H1 (cell line): ENCODE measurements around the gene OSBPL2. TPM values are rescaled to one million over a fixed set of nuclear protein-coding genes. Genes with fewer than 3 reads are reported as not detected.

Experiments used
- CTCF ChIA-PET: fragments of 300-600 bp; sonication (Branson Sonifier 250); formaldehyde crosslinking; loops from one replicate; lab custom pipeline; 2021; ENCODE audit not compliant: partially characterized antibody; lab: Charles Lee
- POLR2A ChIA-PET: fragments of 300-600 bp; sonication (Branson Sonifier 250); formaldehyde crosslinking; loops from one replicate; lab custom pipeline; 2021; ENCODE audit warnings: inconsistent platforms; ENCODE audit not compliant: partially characterized antibody; lab: Charles Lee
- DNase-seq, 2 experiments: peaks; one replicate each; pipeline versions ENCODE4 v3.0.0 to v3.0.0-alpha.2; 2010 to 2022; ENCODE audit warnings: low spot score in 2 of 2, low read depth in 1 of 2, mixed read lengths in 1 of 2
- FAIRE-seq: peaks from 2 replicates; lab custom pipeline; 2011; peaks lifted over from hg19 to GRCh38; lab: Jason Lieb, UNC
- H2AFZ ChIP-seq: 2 replicates; pipeline ENCODE4 v1.8.1; 2012; ENCODE audit warnings: low read length, inconsistent platforms
- H2AK5ac ChIP-seq: 2 replicates; pipeline ENCODE4 v1.6.1; 2013; ENCODE audit warnings: low read depth, low read length
- H2BK120ac ChIP-seq: replicated peaks from 2 replicates; pipeline ENCODE3; 2013; ENCODE audit warnings: low read depth, low read length, inconsistent platforms
- H2BK12ac ChIP-seq: 2 replicates; pipeline ENCODE4 v1.6.1; 2013; ENCODE audit warnings: low read depth, low read length
- H2BK15ac ChIP-seq: 2 replicates; pipeline ENCODE4 v1.6.1; 2013; ENCODE audit warnings: low read length
- H2BK20ac ChIP-seq: 2 replicates; pipeline ENCODE4 v1.6.1; 2013; ENCODE audit warnings: low read length
- H2BK5ac ChIP-seq: 2 replicates; pipeline ENCODE4 v1.6.1; 2013; ENCODE audit warnings: low read depth, low read length
- H3K14ac ChIP-seq: 2 replicates; pipeline ENCODE4 v1.6.1; 2013; ENCODE audit warnings: inconsistent platforms; ENCODE audit not compliant: insufficient read length
- H3K18ac ChIP-seq: 2 replicates; pipeline ENCODE4 v1.6.1; 2013; ENCODE audit warnings: low read length; ENCODE audit errors: extremely low read depth
- H3K23ac ChIP-seq: 2 replicates; pipeline ENCODE4 v1.6.1; 2013; ENCODE audit warnings: inconsistent platforms; ENCODE audit not compliant: insufficient read length
- H3K23me2 ChIP-seq: 2 replicates; pipeline ENCODE4 v1.6.1; 2013; ENCODE audit warnings: low read depth, low read length
- H3K27ac ChIP-seq: 2 replicates; pipeline ENCODE4 v1.6.1; 2011; ENCODE audit warnings: low read depth, low read length, inconsistent platforms
- H3K27me3 ChIP-seq, 4 experiments: replicated peaks in 1 of 4; 1 replicate in 1 of 4; 2 replicates in 3 of 4; pipeline versions ENCODE4 v1.6.1 to v1.8.1; 2011 to 2013; ENCODE audit warnings: low read length in 3 of 4, mild to moderate bottlenecking in 3 of 4, inconsistent platforms in 2 of 4, mixed read lengths in 2 of 4, moderate library complexity in 1 of 4; ENCODE audit not compliant: control insufficient read depth in 3 of 4, insufficient read depth in 3 of 4; ENCODE audit errors: extremely low read depth in 1 of 4
- H3K36me3 ChIP-seq, 4 experiments: 2 replicates each; pipeline versions ENCODE4 v1.6.1 to v1.8.1; 2011 to 2013; ENCODE audit warnings: mild to moderate bottlenecking in 4 of 4, low read length in 3 of 4, moderate library complexity in 2 of 4, control low read depth in 1 of 4, inconsistent platforms in 1 of 4; ENCODE audit not compliant: insufficient read depth in 4 of 4, control insufficient read depth in 2 of 4
- H3K4ac ChIP-seq: replicated peaks from 2 replicates; pipeline ENCODE3; 2013; ENCODE audit warnings: low read length, low read depth, mixed read lengths, inconsistent platforms; ENCODE audit not compliant: insufficient read length
- H3K4me1 ChIP-seq, 4 experiments: replicated peaks in 1 of 4; 1 replicate in 1 of 4; 2 replicates in 3 of 4; pipeline versions ENCODE4 v1.6.1 to v1.8.1; 2011 to 2013; ENCODE audit warnings: low read length in 3 of 4, inconsistent platforms in 2 of 4, mixed read lengths in 1 of 4; ENCODE audit not compliant: insufficient read depth in 4 of 4, control insufficient read depth in 3 of 4
- H3K4me2 ChIP-seq, 2 experiments: 2 replicates each; pipeline versions ENCODE4 v1.6.1 to v1.8.1; 2011 to 2013; ENCODE audit warnings: low read depth in 2 of 2, low read length in 2 of 2, control low read depth in 1 of 2, inconsistent platforms in 1 of 2, mild to moderate bottlenecking in 1 of 2; ENCODE audit not compliant: insufficient read depth in 1 of 2
- H3K4me3 ChIP-seq, 4 experiments: fragments of 200-600, 300-600 bp in 1 of 4; sonication (generic), shearing (Covaris generic), sonication (Bioruptor Twin) in 1 of 4; 2 replicates each; pipeline versions ENCODE4 v1.5.1 to v1.8.1; 2011 to 2016; ENCODE audit warnings: low read length in 4 of 4, low read depth in 3 of 4, control low read depth in 2 of 4, inconsistent platforms in 2 of 4, mild to moderate bottlenecking in 2 of 4, mixed read lengths in 1 of 4, moderate library complexity in 1 of 4; ENCODE audit not compliant: insufficient read depth in 2 of 4; ENCODE audit errors: extremely low read depth in 1 of 4
- H3K56ac ChIP-seq: replicated peaks from 2 replicates; pipeline ENCODE3; 2013; ENCODE audit warnings: low read depth, mild to moderate bottlenecking, mixed read lengths, low read length, inconsistent platforms; ENCODE audit not compliant: insufficient read length
- H3K79me1 ChIP-seq: 2 replicates; pipeline ENCODE4 v1.6.1; 2013; ENCODE audit warnings: low read depth, low read length, control low read depth
- H3K79me2 ChIP-seq, 2 experiments: 2 replicates each; pipeline versions ENCODE4 v1.6.1 to v1.8.1; 2012 to 2013; ENCODE audit warnings: low read length in 2 of 2, mild to moderate bottlenecking in 2 of 2, inconsistent platforms in 1 of 2; ENCODE audit not compliant: insufficient read depth in 2 of 2, control insufficient read depth in 1 of 2
- H3K9ac ChIP-seq, 4 experiments: replicated peaks in 1 of 4; 1 replicate in 1 of 4; 2 replicates in 3 of 4; pipeline versions ENCODE4 v1.6.1 to v1.8.1; 2011 to 2013; ENCODE audit warnings: low read depth in 3 of 4, low read length in 3 of 4, control low read depth in 2 of 4, mild to moderate bottlenecking in 2 of 4, moderate library complexity in 2 of 4, inconsistent platforms in 1 of 4; ENCODE audit errors: extremely low read depth in 1 of 4
- H3K9me3 ChIP-seq, 2 experiments: 2 replicates each; pipeline versions ENCODE4 v1.6.1 to v1.8.1; 2012 to 2013; ENCODE audit warnings: mild to moderate bottlenecking in 2 of 2, moderate library complexity in 2 of 2, control low read depth in 1 of 2, inconsistent platforms in 1 of 2, low read depth in 1 of 2, low read length in 1 of 2, mixed read lengths in 1 of 2; ENCODE audit not compliant: insufficient read depth in 2 of 2
- H4K20me1 ChIP-seq, 2 experiments: replicated peaks in 1 of 2; 2 replicates each; pipeline versions ENCODE3 to v1.8.1; 2011 to 2013; ENCODE audit warnings: inconsistent platforms in 2 of 2, low read length in 2 of 2, mild to moderate bottlenecking in 1 of 2; ENCODE audit not compliant: insufficient read depth in 2 of 2, control insufficient read depth in 1 of 2
- H4K5ac ChIP-seq: 2 replicates; pipeline ENCODE4 v1.6.1; 2013; ENCODE audit warnings: low read length, low read depth, mixed read lengths, inconsistent platforms; ENCODE audit not compliant: insufficient read length
- H4K8ac ChIP-seq: 2 replicates; pipeline ENCODE4 v1.8.0; 2013; ENCODE audit warnings: mild to moderate bottlenecking, moderate library complexity, low read length, inconsistent platforms; ENCODE audit not compliant: insufficient read depth; ENCODE audit errors: extremely low read depth
- H4K91ac ChIP-seq: replicated peaks from 2 replicates; pipeline ENCODE3; 2013; ENCODE audit warnings: low read length, mixed read lengths, inconsistent platforms; ENCODE audit not compliant: insufficient read length
- CBX8 ChIP-seq: fragments of 300-800, 300-1000 bp; sonication (generic); IDR thresholded peaks from 2 replicates; pipeline ENCODE4 v1.7.1; 2016; ENCODE audit warnings: low read depth, low read length, borderline replicate concordance
- CHD1 ChIP-seq: IDR thresholded peaks from 2 replicates; pipeline ENCODE4 v1.6.1; 2012; ENCODE audit warnings: low read depth, low read length, improper control_type of control experiment
- JUN ChIP-seq: IDR thresholded peaks from 2 replicates; pipeline ENCODE4 v1.6.1; 2011; ENCODE audit warnings: low read depth, mild to moderate bottlenecking, improper control_type of control experiment, low read length
- KDM5A ChIP-seq: fragments of 200-600 bp; IDR thresholded peaks from 2 replicates; pipeline ENCODE4 v1.7.1; 2012; ENCODE audit warnings: mild to moderate bottlenecking, low read length, inconsistent platforms, mixed read lengths
- NRF1 ChIP-seq: IDR thresholded peaks from 2 replicates; pipeline ENCODE4 v1.6.1; 2011; ENCODE audit warnings: mild to moderate bottlenecking, low read depth, low read length, improper control_type of control experiment
- RNF2 ChIP-seq: fragments of 200-900, 300-1000 bp; sonication (generic); IDR thresholded peaks from 2 replicates; pipeline ENCODE4 v1.7.1; 2016; ENCODE audit warnings: borderline replicate concordance, low read depth, mild to moderate bottlenecking, antibody characterized with exemption, low read length; ENCODE audit not compliant: poor library complexity, severe bottlenecking; ENCODE audit errors: missing control alignments
- SAP30 ChIP-seq: fragments of 300-600 bp; sonication (generic); IDR thresholded peaks from 2 replicates; pipeline ENCODE4 v1.7.1; 2012; ENCODE audit warnings: low read length, moderate library complexity, mild to moderate bottlenecking, inconsistent platforms; ENCODE audit not compliant: insufficient read depth, insufficient replicate concordance
- SIRT6 ChIP-seq: IDR thresholded peaks from one replicate; pipeline ENCODE4 v1.7.1; 2012; ENCODE audit warnings: low read length, inconsistent platforms
- SIX5 ChIP-seq: IDR thresholded peaks from 2 replicates; pipeline ENCODE4 v1.6.1; 2011; ENCODE audit warnings: mild to moderate bottlenecking, low read depth, low read length
- USF2 ChIP-seq: IDR thresholded peaks from 2 replicates; pipeline ENCODE4 v1.6.1; 2011; ENCODE audit warnings: low read length, improper control_type of control experiment
- YY1 ChIP-seq: IDR thresholded peaks from 2 replicates; pipeline ENCODE4 v1.6.1; 2011; ENCODE audit warnings: low read depth, mild to moderate bottlenecking, low read length
- WGBS, 2 experiments: shearing (Covaris generic) in 1 of 2; methylation state at CpG; one replicate each; pipeline versions ENCODE4 v1.1.6 to v1.1.7; 2013 to 2015; ENCODE audit warnings: low lambda C conversion rate in 2 of 2, mixed read lengths in 2 of 2, inconsistent platforms in 1 of 2, low coverage in 1 of 2, missing lambda C conversion rate in 1 of 2; ENCODE audit not compliant: insufficient replicate concordance in 2 of 2, insufficient coverage in 1 of 2, insufficient read length in 1 of 2; ENCODE audit errors: extremely low coverage in 1 of 2, missing lambda C conversion rate in 1 of 2; 5-methylcytosine and 5-hydroxymethylcytosine counted together
- polyA plus RNA-seq, 7 experiments: library from polyadenylated mRNA; depleted of rRNA in 3 of 7; stranded (reverse) in 5 of 7; unstranded in 2 of 7; fragments of >200 nt in 5 of 7; fragments of 200-250 nt in 2 of 7; gene quantifications; 1 replicate in 5 of 7; 2 replicates in 1 of 7; 4 replicates in 1 of 7; pipeline versions ENCODE4 v1.2.1 to v1.2.3, GENCODE V29; 2011 to 2013; ENCODE audit warnings: missing spikeins in 2 of 7, mixed read lengths in 2 of 7
- total RNA-seq: library from RNA; stranded (reverse); fragmentation: NEBNext Ultra II Directional; extraction: Animal tissue kit (Norgen Biotek cat#: 25700); gene quantifications from 2 replicates; pipeline ENCODE4 v1.2.1, GENCODE V29; 2021

Gene OSBPL2
- total and polyA plus RNA-seq, 2 of the 8 experiments (the other 6 are each of a cell fraction or from before 2014, with no cell fraction given), result 11.7 to 42.4 TPM

GRCh38 chr20:62285151-62285550, 46.8 kb downstream of the OSBPL2 start:
- Histone ChIP-seq H3K18ac (no peak overlapping the region), H3K9me3 (no peaks in the 10 kb centered on the region), H3K9ac (no peak overlapping the region), H2AFZ (no peak overlapping the region), H2BK12ac (no peak overlapping the region), H3K14ac (no peak overlapping the region), H3K79me2 (no peaks in the 10 kb centered on the region), H2BK15ac (no peak overlapping the region), H3K4me2 (no peak overlapping the region), H4K8ac (no peak overlapping the region; the same call in 1 of the 2 replicates), H4K91ac (no peak overlapping the region), H3K27ac (no peak overlapping the region), H3K27me3 (no peaks in the 10 kb centered on the region), H3K79me1 (no peaks in the 10 kb centered on the region), H2BK120ac (no peak overlapping the region), H4K20me1 (peaks cover 0 to 4% of the 10 kb centered on the region in 2 experiments), H4K5ac (no peak overlapping the region), H3K23ac (no peak overlapping the region), H3K56ac (no peak overlapping the region), H3K4me1 (no peaks in the 10 kb centered on the region), H3K4ac (no peak overlapping the region), H2AK5ac (no peak overlapping the region), H3K4me3 (no peak overlapping the region), H3K36me3 (peaks cover 8 to 34% (median 25%) of the 10 kb centered on the region in 4 experiments), H2BK20ac (no peak overlapping the region), H2BK5ac (no peak overlapping the region), H3K23me2 (no peaks in the 10 kb centered on the region)
- no peak for TF ChIP-seq KDM5A
- TF ChIP-seq SIX5, result no peak
- TF ChIP-seq CHD1, result no peak
- TF ChIP-seq SIRT6, result no peak
- no peak for TF ChIP-seq RNF2
- TF ChIP-seq USF2, result no peak
- TF ChIP-seq YY1, result no peak
- TF ChIP-seq CBX8, result no peak
- TF ChIP-seq JUN, result no peak
- no peak for TF ChIP-seq SAP30
- TF ChIP-seq NRF1, result no peak
- POLR2A ChIA-PET, result interaction anchor here (0.9 to 1.1 kb wide), 2 partner anchors 11 to 23 kb away, joined by 3 read pairs; no protein-coding TSS in a partner anchor
- 91% methylated on average over 6 of the region's 6 CpGs; no CpG with 5 or more reads in 1 of the 2 experiments for WGBS, 2 experiments
- CTCF ChIA-PET, result interaction anchor here (0.6 to 1.2 kb wide), 5 partner anchors 12 to 281 kb away, joined by 3 to 4 read pairs (median 3); no protein-coding TSS in a partner anchor
- FAIRE-seq (no peak), DNase-seq (no peak)
